GM12878 (cell line): ENCODE results near the gene NHLRC4. TPM values are rescaled to one million over a fixed set of nuclear protein-coding genes. Genes with fewer than 3 reads are reported as not detected.

Experiments
- ATAC-seq: fragments of 200-7000 bp; cut with Tn5 transposase; 3 replicates; pipeline ENCODE4 v1.9.1; 2020; ENCODE audit warnings: mild to moderate bottlenecking, moderate library complexity
- BruUV-seq: library from RNA; stranded (reverse); fragments of 400-500 nt; replicated peaks from 2 replicates; lab custom pipeline; 2021; lab: Mats Ljungman, UMichigan
- CTCF ChIA-PET: fragments of 300-600 bp; sonication (Branson Sonifier 250); formaldehyde crosslinking; extraction: SDS; loops from one replicate; lab custom pipeline; 2021; ENCODE audit warnings: inconsistent platforms; lab: Yijun Ruan, JAX
- POLR2A ChIA-PET: fragments of 350-600 bp; formaldehyde crosslinking; extraction: SDS; loops from one replicate; lab custom pipeline; 2021; ENCODE audit warnings: inconsistent platforms; lab: Charles Lee
- RAD21 ChIA-PET: fragments of 300-600 bp; sonication (Branson Sonifier 250); formaldehyde crosslinking; loops from one replicate; lab custom pipeline; 2023; ENCODE audit warnings: antibody characterized with exemption; ENCODE audit not compliant: unreplicated experiment; lab: Charles Lee
- SMC1A ChIA-PET: fragments of 300-600 bp; sonication (Branson Sonifier 250); formaldehyde crosslinking; loops from one replicate; lab custom pipeline; 2023; ENCODE audit not compliant: unreplicated experiment, uncharacterized antibody; lab: Charles Lee
- DNase-seq: peaks from one replicate; pipeline ENCODE4 v3.0.0-alpha.2; 2011; ENCODE audit warnings: low read depth, low spot score
- FAIRE-seq: peaks from 3 replicates; lab custom pipeline; 2011; peaks lifted over from hg19 to GRCh38; lab: Jason Lieb, UNC
- H2AFZ ChIP-seq: 2 replicates; pipeline ENCODE4 v1.6.0; 2011; ENCODE audit warnings: low read depth, low read length, control low read depth; ENCODE audit not compliant: control insufficient read depth
- H3K27ac ChIP-seq: 2 replicates; pipeline ENCODE4 v1.5.1; 2011; ENCODE audit warnings: control low read depth; ENCODE audit not compliant: control insufficient read depth, insufficient read depth
- H3K27me3 ChIP-seq, 2 experiments: replicated peaks in 1 of 2; 2 replicates each; pipeline versions ENCODE4 v1.6.0 to v1.6.1; 2011; ENCODE audit warnings: low read length in 1 of 2; ENCODE audit not compliant: control insufficient read depth in 2 of 2, insufficient read depth in 2 of 2
- H3K36me3 ChIP-seq, 2 experiments: 2 replicates each; pipeline ENCODE4 v1.5.1; 2011; ENCODE audit warnings: low read length in 1 of 2; ENCODE audit not compliant: control insufficient read depth in 2 of 2, insufficient read depth in 2 of 2
- H3K4me1 ChIP-seq: 2 replicates; pipeline ENCODE4 v1.6.1; 2011; ENCODE audit warnings: mild to moderate bottlenecking, low read length, moderate library complexity, mixed read lengths; ENCODE audit not compliant: control insufficient read depth, insufficient read depth
- H3K4me2 ChIP-seq: 2 replicates; pipeline ENCODE4 v1.6.0; 2011; ENCODE audit warnings: control low read depth; ENCODE audit not compliant: control insufficient read depth, insufficient read depth
- H3K4me3 ChIP-seq: fragments of 200-600 bp; sonication (generic); 2 replicates; pipeline ENCODE4 v1.5.1; 2016
- H3K79me2 ChIP-seq: 2 replicates; pipeline ENCODE4 v1.6.0; 2011; ENCODE audit warnings: low read length; ENCODE audit not compliant: control insufficient read depth, insufficient read depth
- H3K9ac ChIP-seq: 2 replicates; pipeline ENCODE4 v1.8.0; 2011; ENCODE audit warnings: low read length, control low read depth, mixed read lengths; ENCODE audit not compliant: control insufficient read depth, insufficient read depth
- H3K9me3 ChIP-seq: replicated peaks from 3 replicates; pipeline ENCODE4 v1.5.1; 2011; ENCODE audit warnings: mild to moderate bottlenecking, low read length; ENCODE audit not compliant: control insufficient read depth, insufficient read depth
- H4K20me1 ChIP-seq: 2 replicates; pipeline ENCODE4 v1.6.0; 2011; ENCODE audit not compliant: control insufficient read depth, insufficient read depth
- BHLHE40 ChIP-seq, 2 experiments: fragments of 450-650 bp in 1 of 2; IDR thresholded peaks; 2 replicates each; pipeline ENCODE4 v1.6.1; 2011 to 2017; ENCODE audit warnings: low read depth in 2 of 2, borderline replicate concordance in 1 of 2, improper control_type of control experiment in 1 of 2, low read length in 1 of 2, mild to moderate bottlenecking in 1 of 2
- CHD1 ChIP-seq: IDR thresholded peaks from 2 replicates; pipeline ENCODE4 v1.6.1; 2012; ENCODE audit warnings: low read depth, low read length, improper control_type of control experiment
- CREB1 ChIP-seq: IDR thresholded peaks from 2 replicates; pipeline ENCODE4 v1.6.1; 2012; ENCODE audit warnings: low read depth, mild to moderate bottlenecking, inconsistent platforms
- GABPA ChIP-seq: IDR thresholded peaks from 2 replicates; pipeline ENCODE4 v1.6.1; 2014; ENCODE audit warnings: antibody characterized with exemption, low read depth, mild to moderate bottlenecking, inconsistent platforms
- HDGF ChIP-seq: fragments of 450-650 bp; IDR thresholded peaks from 2 replicates; pipeline ENCODE4 v1.6.1; 2016; ENCODE audit warnings: antibody characterized with exemption
- MTA2 ChIP-seq: fragments of 450-650 bp; IDR thresholded peaks from 2 replicates; pipeline ENCODE4 v1.6.1; 2016; ENCODE audit warnings: low read depth, mild to moderate bottlenecking, moderate library complexity
- NR2C2 ChIP-seq: IDR thresholded peaks from 2 replicates; pipeline ENCODE4 v1.6.1; 2011; ENCODE audit warnings: borderline replicate concordance, low read depth; ENCODE audit not compliant: control insufficient read depth, insufficient read length
- RBBP5 ChIP-seq: fragments of 200-600 bp; sonication (generic); conservative IDR thresholded peaks from 2 replicates; pipeline ENCODE4 v1.6.1; 2016
- RELA ChIP-seq: fragments of 450-650 bp; IDR thresholded peaks from 2 replicates; pipeline ENCODE4 v1.8.0; 2014; ENCODE audit warnings: borderline replicate concordance; ENCODE audit not compliant: partially characterized antibody
- ZNF24 ChIP-seq: fragments of 450-650 bp; IDR thresholded peaks from 2 replicates; pipeline ENCODE4 v1.6.1; 2017; ENCODE audit warnings: antibody characterized with exemption, mild to moderate bottlenecking
- WGBS: methylation state at CpG from one replicate; pipeline ENCODE4 v1.1.6; 2016; ENCODE audit warnings: low lambda C conversion rate; ENCODE audit not compliant: insufficient replicate concordance, insufficient coverage; ENCODE audit errors: missing lambda C conversion rate; 5-methylcytosine and 5-hydroxymethylcytosine counted together
- in situ Hi-C: fragments of 300-500 bp; cut with MboI; formaldehyde crosslinking; loops from 9 replicates; pipeline ENCODE4 v1.14.3; 2018; ENCODE audit warnings: mixed read lengths
- intact Hi-C: fragments of 100-400 bp; cut with micrococcal nuclease; formaldehyde crosslinking; loops from one replicate; pipeline ENCODE4 v1.14.2; 2022; ENCODE audit not compliant: unreplicated experiment
- polyA plus RNA-seq, 11 experiments: library from polyadenylated mRNA; depleted of rRNA in 4 of 11; unstranded in 6 of 11; stranded (reverse) in 5 of 11; fragments of >200 nt; fragmentation: Nextera tagmentation in 4 of 11; fragmentation: Illumina TruSeq in 1 of 11; extraction: Ambion mirVana in 4 of 11; extraction: Trizol in 1 of 11; gene quantifications; 1 replicate in 1 of 11; 2 replicates in 10 of 11; pipeline versions ENCODE4 v1.2.1 to v1.2.3, GENCODE V29; 2011 to 2016; ENCODE audit warnings: inconsistent platforms in 2 of 11, missing spikeins in 2 of 11, low read depth in 1 of 11
- total RNA-seq, 4 experiments: library from RNA; depleted of rRNA in 3 of 4; stranded (reverse); fragments of >200 nt in 3 of 4; fragmentation: Illumina TruSeq in 1 of 4; extraction: Trizol in 1 of 4; gene quantifications; 2 replicates each; pipeline versions ENCODE4 v1.2.1 to v1.2.3, GENCODE V29; 2013 to 2021
- TF ChIP-seq, protein P1 (sequence below): fragments of 450-650 bp; IDR thresholded peaks from 2 replicates; pipeline ENCODE4 v1.6.1; 2018; ENCODE audit warnings: borderline replicate concordance, mild to moderate bottlenecking; ENCODE audit not compliant: partially characterized antibody

The NHLRC4 gene
- total and polyA plus RNA-seq, 10 of the 15 experiments (the other 5 are each of a cell fraction or from before 2014, with no cell fraction given), result 0.07 to 1.1 (median 0.57) TPM; not detected in 3

DNA sequence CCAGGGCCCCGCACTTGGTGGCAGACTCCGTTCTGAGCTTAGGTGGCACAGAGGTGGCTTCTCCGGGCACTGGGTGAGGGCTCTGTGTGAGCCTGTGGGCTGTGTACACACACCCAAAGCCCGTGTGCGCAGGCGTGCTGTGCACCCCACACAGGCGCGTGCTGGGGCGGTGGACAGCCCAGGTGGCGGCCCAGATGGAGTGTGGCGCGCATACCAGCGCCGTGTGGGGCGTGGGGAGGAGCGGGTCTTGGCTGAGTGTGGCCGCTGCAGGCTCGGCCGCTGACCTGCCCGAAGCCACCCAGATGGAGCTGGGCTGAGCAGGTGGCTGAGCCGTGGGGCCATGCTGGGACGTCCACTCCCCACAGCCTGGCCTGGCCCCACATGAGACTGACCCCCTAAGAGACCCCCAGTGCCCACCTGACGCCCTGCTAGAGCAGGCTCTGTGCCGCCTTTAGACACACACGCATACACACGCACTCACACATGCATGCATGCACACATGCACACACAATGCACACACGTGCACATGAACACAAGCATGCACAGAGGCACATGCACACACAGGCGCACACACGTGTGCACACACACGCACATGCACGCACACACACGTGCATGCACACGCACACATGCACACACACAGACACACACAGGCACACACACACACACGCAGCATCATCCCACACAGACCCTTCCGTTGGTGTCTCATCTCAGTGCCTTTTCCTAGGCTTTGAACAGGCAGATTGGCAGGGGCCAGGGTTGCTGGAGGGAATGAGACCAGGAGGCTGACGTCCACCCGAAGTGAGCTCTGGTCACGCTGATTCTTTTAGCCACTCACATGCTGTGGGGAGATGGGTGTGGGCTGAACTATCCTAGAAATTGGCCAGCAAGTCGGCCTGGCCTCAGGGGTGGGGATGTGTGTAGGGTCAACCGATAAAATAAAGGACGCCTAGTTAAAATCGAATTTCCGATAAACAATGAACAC, 4.6 kb upstream of the NHLRC4 start (continued):
- TF ChIP-seq, protein P1, sequence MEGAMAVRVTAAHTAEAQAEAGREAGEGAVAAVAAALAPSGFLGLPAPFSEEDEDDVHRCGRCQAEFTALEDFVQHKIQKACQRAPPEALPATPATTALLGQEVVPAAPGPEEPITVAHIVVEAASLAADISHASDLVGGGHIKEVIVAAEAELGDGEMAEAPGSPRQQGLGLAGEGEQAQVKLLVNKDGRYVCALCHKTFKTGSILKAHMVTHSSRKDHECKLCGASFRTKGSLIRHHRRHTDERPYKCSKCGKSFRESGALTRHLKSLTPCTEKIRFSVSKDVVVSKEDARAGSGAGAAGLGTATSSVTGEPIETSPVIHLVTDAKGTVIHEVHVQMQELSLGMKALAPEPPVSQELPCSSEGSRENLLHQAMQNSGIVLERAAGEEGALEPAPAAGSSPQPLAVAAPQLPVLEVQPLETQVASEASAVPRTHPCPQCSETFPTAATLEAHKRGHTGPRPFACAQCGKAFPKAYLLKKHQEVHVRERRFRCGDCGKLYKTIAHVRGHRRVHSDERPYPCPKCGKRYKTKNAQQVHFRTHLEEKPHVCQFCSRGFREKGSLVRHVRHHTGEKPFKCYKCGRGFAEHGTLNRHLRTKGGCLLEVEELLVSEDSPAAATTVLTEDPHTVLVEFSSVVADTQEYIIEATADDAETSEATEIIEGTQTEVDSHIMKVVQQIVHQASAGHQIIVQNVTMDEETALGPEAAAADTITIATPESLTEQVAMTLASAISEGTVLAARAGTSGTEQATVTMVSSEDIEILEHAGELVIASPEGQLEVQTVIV, result no peak
- no peak for TF ChIP-seq HDGF
- no peak for TF ChIP-seq GABPA
- TF ChIP-seq RBBP5, result no peak
- TF ChIP-seq MTA2, result no peak
- TF ChIP-seq BHLHE40 (IDR thresholded peaks at IDR 0.05; ENCODE audit: borderline replicate concordance in 1 of 2, low read depth in 2 of 2, low read length in 1 of 2), result 0 out of 4 replicates have a peak, but pooled peaks of 1 of the 2 experiments have one; percentile 22

DNA sequence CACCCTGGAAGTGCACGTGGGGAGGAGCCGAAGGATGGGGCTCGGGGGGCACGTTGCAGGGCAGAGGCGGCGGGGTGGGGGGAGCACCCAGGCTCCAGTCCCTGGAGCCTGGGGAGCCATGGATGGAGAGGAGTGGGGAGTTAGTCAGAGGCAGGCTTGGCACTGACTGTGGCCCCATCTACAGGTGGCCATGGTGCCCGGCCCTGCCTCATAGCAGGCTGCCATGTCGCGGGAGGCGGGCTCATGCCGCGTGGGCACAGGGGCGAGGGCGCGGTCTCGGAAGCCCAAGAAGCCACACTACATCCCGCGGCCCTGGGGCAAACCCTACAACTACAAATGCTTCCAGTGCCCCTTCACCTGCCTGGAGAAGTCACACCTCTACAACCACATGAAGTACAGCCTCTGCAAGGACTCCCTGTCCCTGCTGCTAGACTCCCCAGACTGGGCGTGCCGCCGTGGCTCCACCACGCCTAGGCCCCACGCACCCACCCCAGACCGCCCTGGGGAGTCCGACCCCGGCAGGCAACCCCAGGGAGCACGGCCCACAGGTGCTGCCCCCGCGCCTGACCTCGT, 3.6 kb upstream of the NHLRC4 start:
- H3K9ac ChIP-seq, result no peak overlapping the region
- H2AFZ ChIP-seq, result no peak overlapping the region
- ChIA-PET POLR2A (no interaction called here), RAD21 (no interaction called here), SMC1A (no interaction called here), CTCF (no interaction called here)
- no peaks in the 10 kb centered on the region for H3K36me3 ChIP-seq
- in situ Hi-C loops (no loop called here), intact Hi-C loops (no loop called here)
- ATAC-seq (no peak), FAIRE-seq (no peak), DNase-seq (no peak)
- 67% methylated on average over 25 of the region's 30 CpGs for WGBS
- no peaks in the 10 kb centered on the region for H4K20me1 ChIP-seq
- TF ChIP-seq NR2C2 (no peak), RELA (no peak), CREB1 (no peak), ZNF24 (no peak), CHD1 (no peak)
- H3K4me1 ChIP-seq, result peaks cover 12% of the 10 kb centered on the region
- H3K4me2 ChIP-seq, result no peak overlapping the region
- H3K27ac ChIP-seq, result no peak overlapping the region
- peaks cover 4 to 9% of the 10 kb centered on the region in 2 experiments; a peak in 3 of 4 replicates for H3K27me3 ChIP-seq
- no peak overlapping the region for H3K4me3 ChIP-seq
- no peaks in the 10 kb centered on the region for H3K9me3 ChIP-seq
- no peaks in the 10 kb centered on the region for H3K79me2 ChIP-seq
- no TSS peak for BruUV-seq
